Glutamatergic neuron (in vitro differentiated cells): Measurements from ENCODE around the gene SMAD3. TPM values are rescaled to one million over a fixed set of nuclear protein-coding genes. Genes with fewer than 3 reads are reported as not detected.

Source experiments
- DNase-seq: peaks from one replicate; pipeline ENCODE4 v3.0.0; 2022
- H3K27ac Mint-ChIP-seq: one replicate; pipeline ENCODE4 v1.8.0; 2020; ENCODE audit warnings: mild to moderate bottlenecking, mixed read lengths, inconsistent platforms; ENCODE audit not compliant: unreplicated experiment
- H3K27me3 Mint-ChIP-seq: one replicate; pipeline ENCODE4 v1.8.0; 2020; ENCODE audit warnings: mild to moderate bottlenecking, moderate library complexity, mixed read lengths, inconsistent platforms; ENCODE audit not compliant: unreplicated experiment
- H3K36me3 Mint-ChIP-seq: one replicate; pipeline ENCODE4 v1.8.0; 2020; ENCODE audit warnings: mild to moderate bottlenecking, mixed read lengths, inconsistent platforms; ENCODE audit not compliant: unreplicated experiment
- H3K4me1 Mint-ChIP-seq: one replicate; pipeline ENCODE4 v1.8.0; 2020; ENCODE audit warnings: mild to moderate bottlenecking, low read depth, mixed read lengths, inconsistent platforms; ENCODE audit not compliant: unreplicated experiment
- H3K4me3 Mint-ChIP-seq: one replicate; pipeline ENCODE4 v1.8.0; 2020; ENCODE audit warnings: mild to moderate bottlenecking, mixed read lengths, inconsistent platforms; ENCODE audit not compliant: unreplicated experiment
- H3K9me3 Mint-ChIP-seq: one replicate; pipeline ENCODE4 v1.8.0; 2020; ENCODE audit warnings: mild to moderate bottlenecking, moderate library complexity, mixed read lengths, inconsistent platforms; ENCODE audit not compliant: unreplicated experiment
- CTCF ChIP-seq: fragments of 200-600 bp; sonication (generic); IDR thresholded peaks from one replicate; pipeline ENCODE4 v1.5.0; 2021; ENCODE audit not compliant: partially characterized antibody, unreplicated experiment
- total RNA-seq: library from RNA; stranded (reverse); fragmentation: NEBNext Ultra II Directional; extraction: Animal tissue kit (Norgen Biotek cat#: 25700); gene quantifications from one replicate; pipeline ENCODE4 v1.2.1, GENCODE V29; 2021; ENCODE audit not compliant: unreplicated experiment

The SMAD3 gene
- total RNA-seq, 1 donor from 2014 or later: 5.0 TPM

GRCh38 chr15:67183443-67184169, 118.2 kb downstream of the SMAD3 start:
- Mint-ChIP-seq H3K9me3 (no peaks in the 10 kb centered on the region), H3K4me3 (no peak overlapping the region), H3K27me3 (no peaks in the 10 kb centered on the region), H3K36me3 (peaks cover 4% of the 10 kb centered on the region), H3K27ac (no peak overlapping the region), H3K4me1 (no peaks in the 10 kb centered on the region)
- no peak for TF ChIP-seq CTCF
- DNase-seq: no peak

GRCh38 chr15:67184208-67184925, 119.0 kb downstream of the SMAD3 start:
- no peak overlapping the region for H3K27ac Mint-ChIP-seq
- no peak for DNase-seq
- no peak for TF ChIP-seq CTCF
- H3K4me1 Mint-ChIP-seq: no peaks in the 10 kb centered on the region
- no peaks in the 10 kb centered on the region for H3K27me3 Mint-ChIP-seq
- H3K4me3 Mint-ChIP-seq: no peak overlapping the region
- no peaks in the 10 kb centered on the region for H3K9me3 Mint-ChIP-seq
- peaks cover 4% of the 10 kb centered on the region for H3K36me3 Mint-ChIP-seq

GRCh38 chr15:67185051-67185450, 119.6 kb downstream of the SMAD3 start:
- no peak for TF ChIP-seq CTCF
- Mint-ChIP-seq H3K27ac (no peak overlapping the region), H3K27me3 (no peaks in the 10 kb centered on the region), H3K4me1 (no peaks in the 10 kb centered on the region), H3K4me3 (no peak overlapping the region), H3K36me3 (peaks cover 4% of the 10 kb centered on the region), H3K9me3 (no peaks in the 10 kb centered on the region)
- DNase-seq: no peak

GRCh38 chr15:67185621-67186225, 120.3 kb downstream of the SMAD3 start:
- TF ChIP-seq CTCF: no peak
- Mint-ChIP-seq H3K36me3 (peaks cover 4% of the 10 kb centered on the region), H3K4me1 (no peaks in the 10 kb centered on the region), H3K4me3 (no peak overlapping the region), H3K9me3 (no peaks in the 10 kb centered on the region), H3K27me3 (no peaks in the 10 kb centered on the region), H3K27ac (no peak overlapping the region)
- no peak for DNase-seq
